ENCODE data around the gene SEZ6.

SEZ6 gene, protein sequence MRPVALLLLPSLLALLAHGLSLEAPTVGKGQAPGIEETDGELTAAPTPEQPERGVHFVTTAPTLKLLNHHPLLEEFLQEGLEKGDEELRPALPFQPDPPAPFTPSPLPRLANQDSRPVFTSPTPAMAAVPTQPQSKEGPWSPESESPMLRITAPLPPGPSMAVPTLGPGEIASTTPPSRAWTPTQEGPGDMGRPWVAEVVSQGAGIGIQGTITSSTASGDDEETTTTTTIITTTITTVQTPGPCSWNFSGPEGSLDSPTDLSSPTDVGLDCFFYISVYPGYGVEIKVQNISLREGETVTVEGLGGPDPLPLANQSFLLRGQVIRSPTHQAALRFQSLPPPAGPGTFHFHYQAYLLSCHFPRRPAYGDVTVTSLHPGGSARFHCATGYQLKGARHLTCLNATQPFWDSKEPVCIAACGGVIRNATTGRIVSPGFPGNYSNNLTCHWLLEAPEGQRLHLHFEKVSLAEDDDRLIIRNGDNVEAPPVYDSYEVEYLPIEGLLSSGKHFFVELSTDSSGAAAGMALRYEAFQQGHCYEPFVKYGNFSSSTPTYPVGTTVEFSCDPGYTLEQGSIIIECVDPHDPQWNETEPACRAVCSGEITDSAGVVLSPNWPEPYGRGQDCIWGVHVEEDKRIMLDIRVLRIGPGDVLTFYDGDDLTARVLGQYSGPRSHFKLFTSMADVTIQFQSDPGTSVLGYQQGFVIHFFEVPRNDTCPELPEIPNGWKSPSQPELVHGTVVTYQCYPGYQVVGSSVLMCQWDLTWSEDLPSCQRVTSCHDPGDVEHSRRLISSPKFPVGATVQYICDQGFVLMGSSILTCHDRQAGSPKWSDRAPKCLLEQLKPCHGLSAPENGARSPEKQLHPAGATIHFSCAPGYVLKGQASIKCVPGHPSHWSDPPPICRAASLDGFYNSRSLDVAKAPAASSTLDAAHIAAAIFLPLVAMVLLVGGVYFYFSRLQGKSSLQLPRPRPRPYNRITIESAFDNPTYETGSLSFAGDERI

GRCh38 chr17:29005936-29006511 lies at the start of gene SEZ6:
Gene SEZ6 (minus strand): TSS chr17:29006033. CDS start chr17:29005869, 164 bp downstream.
- no peak for DNase-seq

GRCh38 chr17:29054835-29055234 lies 49.0 kb upstream of the SEZ6 start:
- DNase-seq, result no peak

- no peak for DNase-seq
These were observed 45.9 kb upstream of the SEZ6 start for GRCh38 chr17:29051731-29052130.

DNA sequence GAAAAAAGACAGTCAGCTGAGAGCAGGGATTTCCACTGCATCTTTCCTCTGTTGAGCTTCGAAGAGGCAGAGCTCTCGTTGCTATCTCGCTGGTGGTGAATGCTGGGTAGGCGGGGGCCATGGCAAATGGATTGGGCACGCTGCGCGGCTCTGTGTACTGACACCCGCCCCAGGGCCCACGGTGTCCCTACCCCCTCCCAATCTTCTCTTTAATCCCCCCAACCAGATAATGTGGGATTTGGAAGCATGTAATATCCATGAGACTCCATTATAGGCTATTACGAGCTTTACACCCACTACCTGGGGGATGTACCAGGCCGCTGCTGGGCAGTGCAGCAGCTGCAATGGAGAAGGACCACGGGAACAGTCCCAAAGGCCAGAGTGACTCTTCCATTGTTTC lies 45.4 kb upstream of the SEZ6 start:
- no peak for DNase-seq

- DNase-seq, result no peak
These were observed 44.3 kb upstream of the SEZ6 start for GRCh38 chr17:29050176-29050575.

GRCh38 chr17:29049541-29050145 lies 43.8 kb upstream of the SEZ6 start:
- DNase-seq, result no peak

GRCh38 chr17:29048440-29049368 lies 42.9 kb upstream of the SEZ6 start:
- no peak for DNase-seq

GRCh38 chr17:29046473-29046839 lies 40.6 kb upstream of the SEZ6 start:
- no peak for DNase-seq

- DNase-seq, result no peak
These were observed 40.1 kb upstream of the SEZ6 start for GRCh38 chr17:29045734-29046472.

GRCh38 chr17:29045026-29045425 lies 39.2 kb upstream of the SEZ6 start:
- DNase-seq, result no peak

GRCh38 chr17:29043539-29044145 lies 37.8 kb upstream of the SEZ6 start:
- DNase-seq, result no peak

- DNase-seq, result peak; percentile 61
These were observed 37.1 kb upstream of the SEZ6 start, which contains the start of gene PIPOX for GRCh38 chr17:29042679-29043538. Gene PIPOX (plus strand): TSS chr17:29043141. CDS start chr17:29043226, 85 bp downstream.

- DNase-seq, result no peak
These were observed 36.3 kb upstream of the SEZ6 start for GRCh38 chr17:29042026-29042678.

GRCh38 chr17:29041571-29041970 lies 35.7 kb upstream of the SEZ6 start:
- DNase-seq, result no peak

GRCh38 chr17:29041091-29041490 lies 35.3 kb upstream of the SEZ6 start:
- no peak for DNase-seq

DNA sequence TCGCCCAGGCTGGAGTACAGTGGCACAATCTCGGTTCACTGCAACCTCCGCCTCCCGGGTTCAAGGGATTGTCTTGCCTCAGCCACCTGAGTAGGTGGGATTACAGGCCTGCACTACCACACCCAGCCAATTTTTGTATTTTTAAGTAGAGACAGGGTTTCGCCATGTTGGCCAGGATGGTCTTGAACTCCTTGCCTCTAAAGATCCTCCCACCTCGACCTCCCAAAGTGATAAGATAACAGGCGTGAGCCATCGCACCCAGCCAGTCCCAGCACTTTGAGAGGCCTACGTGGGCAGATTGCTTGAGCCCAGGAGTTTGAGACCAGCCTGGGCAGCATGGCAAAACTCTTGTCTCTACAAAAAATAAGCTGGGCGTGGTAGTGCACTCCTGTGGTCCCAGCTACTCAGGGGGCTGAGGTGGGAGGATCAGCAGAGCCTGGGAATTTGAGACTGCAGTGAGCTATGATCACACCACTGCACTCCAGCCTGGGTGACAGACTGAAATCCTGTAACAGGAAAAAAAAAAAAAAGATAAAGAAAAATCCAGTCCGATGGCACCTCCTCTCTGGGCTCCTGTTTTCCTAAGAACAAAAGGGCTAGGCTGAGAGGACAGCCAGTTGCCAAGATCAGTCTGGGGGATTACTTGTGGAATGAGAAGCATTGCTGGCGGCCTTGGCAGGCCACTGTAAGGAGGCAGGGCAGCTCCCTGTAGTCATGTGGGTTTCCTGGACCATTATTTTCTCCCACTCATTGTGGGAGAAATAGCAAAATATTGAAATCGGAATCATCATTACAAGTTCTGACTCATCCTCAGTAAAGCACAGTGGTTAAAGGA lies 34.1 kb upstream of the SEZ6 start:
- DNase-seq, result no peak

DNA sequence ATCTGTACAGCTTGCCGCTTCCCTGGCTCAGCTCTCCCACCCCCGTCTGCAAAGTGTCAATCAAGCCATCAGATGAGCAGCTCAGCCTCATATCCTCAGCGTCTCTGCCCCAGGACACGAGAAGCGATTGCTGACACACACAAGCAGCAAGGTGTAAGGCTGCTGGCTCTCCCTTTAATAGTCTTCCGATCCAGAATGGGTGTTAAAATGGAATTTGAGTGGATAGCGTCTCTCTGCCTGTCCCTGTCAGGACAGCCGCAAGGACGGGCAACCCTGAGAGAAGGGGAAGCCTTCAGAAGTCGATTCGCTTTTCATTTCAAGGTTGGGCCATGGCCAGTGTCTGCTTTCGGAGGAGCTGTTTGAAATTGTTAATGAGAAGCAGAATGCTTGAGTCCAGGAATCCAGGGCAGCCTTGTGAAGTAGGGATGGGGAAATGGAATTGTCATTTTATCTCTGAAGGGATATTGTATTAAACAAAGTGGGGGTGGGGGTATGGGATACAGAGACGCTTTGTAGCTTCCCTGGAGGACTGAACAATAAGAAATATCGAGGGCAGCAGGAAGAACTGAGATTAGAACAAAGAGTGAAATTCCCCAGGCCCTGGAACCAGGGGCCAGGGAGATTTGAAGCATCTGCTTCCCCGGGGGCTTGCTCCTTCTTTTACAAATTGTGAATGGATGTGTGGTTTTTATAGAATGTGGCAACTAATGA lies 32.4 kb upstream of the SEZ6 start:
- no peak for DNase-seq
